Measurements from ENCODE around the gene G2E3.
"Not testable (repeated sequence)": the region's sequence is repeated elsewhere in the genome, so short reads cannot be mapped to it uniquely, and the experiment has no call there.

G2E3 gene

GRCh38 chr14:30558675-30559555 lies at the start of gene G2E3:
TSS of gene G2E3 (plus strand) at chr14:30559158. CDS start at chr14:30581080, 21,922 bp downstream.
- peak; percentile 83 for DNase-seq

DNA sequence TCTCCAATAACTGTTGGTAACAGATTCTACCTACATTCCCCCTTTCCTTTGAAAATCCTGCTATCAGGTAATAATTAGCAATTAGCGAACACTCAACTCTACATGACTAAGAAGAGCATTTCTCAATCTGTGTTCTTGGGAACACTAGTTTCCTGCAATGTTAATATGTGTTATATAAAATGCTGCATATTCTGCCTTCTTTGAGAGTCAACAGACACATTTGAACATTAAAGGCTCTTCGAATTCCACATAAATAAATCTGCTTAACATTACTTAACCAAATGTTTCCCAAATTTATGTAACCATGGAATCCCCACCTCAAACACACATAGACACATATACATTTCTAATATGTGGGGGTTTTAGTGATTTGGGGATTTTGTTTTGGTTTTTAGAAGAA lies 41.2 kb upstream of the G2E3 start:
- no peak for DNase-seq

- DNase-seq = no peak
Observed at GRCh38 chr14:30518867-30519560, 39.9 kb upstream of the G2E3 start.

DNA sequence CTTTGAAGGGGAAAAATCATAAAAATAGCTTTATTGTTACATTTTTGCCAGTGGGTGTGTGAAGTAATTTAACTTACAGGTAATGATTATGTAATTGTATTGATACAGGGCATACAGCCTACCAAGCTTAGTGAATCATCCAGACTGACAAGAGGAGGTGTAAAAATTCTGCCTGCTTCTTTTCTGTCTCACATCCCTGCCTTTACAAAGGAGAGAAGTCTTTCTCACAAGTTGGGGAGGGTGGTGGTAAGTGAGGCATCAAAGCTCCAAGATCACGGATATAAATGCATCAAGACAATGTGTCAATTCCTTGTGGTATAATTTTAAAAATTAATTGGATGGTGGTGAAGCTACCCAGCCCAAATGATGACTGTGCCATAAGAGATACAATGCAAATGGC lies 39.0 kb upstream of the G2E3 start:
- DNase-seq = no peak

DNA sequence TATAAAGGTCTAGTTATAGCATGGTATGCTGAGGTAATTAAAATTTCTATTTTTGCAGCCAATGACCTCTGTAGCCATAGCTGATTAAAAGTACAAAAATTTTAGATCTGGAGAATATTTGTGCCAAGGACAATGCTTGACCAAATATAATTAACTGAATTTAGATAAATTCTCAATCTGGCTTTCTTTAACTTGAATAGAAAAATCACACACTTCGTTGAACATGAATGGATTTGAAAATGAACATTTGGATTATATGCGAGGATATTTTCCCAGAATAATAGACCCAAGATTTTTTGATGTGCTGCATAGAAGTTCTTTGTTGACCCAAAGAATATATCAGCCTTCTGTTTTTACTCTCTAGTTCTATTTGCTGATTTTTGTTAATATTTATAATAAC lies 38.4 kb upstream of the G2E3 start:
- DNase-seq = no peak

DNA sequence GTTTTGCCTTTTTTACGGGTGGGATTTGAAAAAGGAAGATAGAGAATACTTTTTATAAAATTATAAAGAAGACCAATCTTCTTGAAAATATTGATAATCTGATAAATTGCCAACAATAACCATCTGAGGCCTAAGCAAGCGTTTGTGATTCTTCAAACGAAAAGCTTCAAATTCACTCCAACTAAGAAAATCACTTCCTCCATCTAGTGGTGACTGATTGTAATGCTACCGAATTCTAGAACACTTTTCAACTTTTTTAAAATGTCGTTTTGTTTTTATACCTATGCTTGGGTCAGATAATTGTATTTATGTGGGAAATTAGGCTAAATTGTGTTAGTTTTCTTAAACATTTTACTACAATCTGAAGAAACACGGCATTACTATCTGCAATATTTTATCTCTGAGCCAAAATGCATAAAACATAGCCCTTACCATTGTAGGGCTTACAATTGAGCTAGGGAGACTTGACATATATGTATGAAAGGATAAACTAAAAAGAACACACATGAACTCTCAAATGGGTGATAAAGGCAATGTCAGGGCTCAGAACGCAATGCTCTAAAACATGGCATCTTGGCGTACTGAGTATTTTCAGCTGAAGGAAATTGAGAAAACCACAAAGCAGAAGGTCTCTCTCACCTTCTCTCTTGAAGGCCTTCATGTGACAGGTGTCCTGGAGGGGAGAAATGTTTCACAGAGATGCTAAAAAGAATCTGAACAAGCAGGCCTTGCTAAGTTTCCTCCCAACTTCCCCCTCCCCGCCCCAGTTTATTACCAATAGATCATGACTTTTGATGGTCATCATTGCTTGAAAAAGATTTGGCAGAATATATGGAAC lies 36.8 kb upstream of the G2E3 start:
- peak; percentile 9 for DNase-seq

DNA sequence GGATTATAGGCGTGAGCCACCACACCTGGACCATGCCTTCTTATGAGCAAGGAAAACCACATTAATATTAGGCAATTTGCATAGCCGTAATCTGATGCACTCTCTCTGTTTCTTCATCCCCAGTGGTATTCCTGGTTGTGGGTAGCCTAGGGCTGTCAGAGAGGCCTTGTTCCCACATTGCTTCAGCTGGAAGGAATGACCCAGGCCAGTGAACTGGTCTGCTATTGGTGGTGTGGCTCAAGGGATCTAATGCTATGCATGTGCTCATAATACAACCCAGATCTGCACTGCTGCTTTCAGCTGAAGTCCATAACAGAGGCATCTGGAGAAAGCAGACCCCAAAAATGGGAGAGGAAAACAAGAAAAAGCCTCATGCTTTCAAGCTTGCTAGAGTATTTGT lies 33.1 kb upstream of the G2E3 start:
- DNase-seq = no peak

DNA sequence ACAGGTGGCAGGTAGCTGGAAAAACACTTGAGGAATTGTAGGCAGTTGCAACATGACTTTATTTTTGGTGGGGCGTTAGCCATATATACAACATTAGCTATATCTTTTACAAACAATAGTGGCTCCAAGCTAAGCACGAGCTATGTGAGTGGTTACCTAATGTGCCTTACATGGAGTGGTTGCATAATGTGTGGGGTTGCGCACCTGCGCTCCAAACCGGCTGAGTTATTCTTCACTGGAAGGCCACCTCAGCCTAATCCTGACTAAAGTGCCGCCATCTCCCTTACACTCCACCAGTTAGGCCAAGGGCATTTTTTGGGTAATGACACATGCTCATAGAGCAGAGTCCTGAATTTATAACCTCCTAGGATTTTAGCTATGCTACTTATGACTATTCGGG lies 31.8 kb upstream of the G2E3 start:
- DNase-seq = no peak

- DNase-seq = no peak
Observed at GRCh38 chr14:30528119-30528518, 30.8 kb upstream of the G2E3 start.

GRCh38 chr14:30528778-30529642 lies 29.9 kb upstream of the G2E3 start:
- DNase-seq = no peak

DNA sequence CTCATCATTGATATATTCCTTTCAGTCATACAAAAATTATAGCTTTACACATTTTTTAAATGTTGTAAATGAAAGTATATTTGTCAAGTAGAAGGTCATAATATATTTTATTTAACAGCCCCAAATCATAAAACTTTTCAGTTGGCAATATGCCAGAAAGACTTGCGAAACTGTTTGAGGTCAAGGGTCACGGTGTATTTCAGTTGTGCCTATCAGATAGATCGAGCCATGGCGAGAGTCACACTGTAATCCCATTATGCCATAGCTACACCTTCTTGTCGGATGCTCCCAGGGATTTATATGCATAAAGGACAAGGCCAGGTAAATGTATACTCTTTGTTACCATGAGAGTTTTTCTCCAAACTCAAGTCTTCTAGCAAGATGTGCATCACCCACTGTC lies 26.7 kb upstream of the G2E3 start:
- no peak for DNase-seq

GRCh38 chr14:30533126-30533525 lies 25.8 kb upstream of the G2E3 start:
- no peak for DNase-seq

GRCh38 chr14:30541318-30541717 lies 17.6 kb upstream of the G2E3 start:
- DNase-seq = no peak

DNA sequence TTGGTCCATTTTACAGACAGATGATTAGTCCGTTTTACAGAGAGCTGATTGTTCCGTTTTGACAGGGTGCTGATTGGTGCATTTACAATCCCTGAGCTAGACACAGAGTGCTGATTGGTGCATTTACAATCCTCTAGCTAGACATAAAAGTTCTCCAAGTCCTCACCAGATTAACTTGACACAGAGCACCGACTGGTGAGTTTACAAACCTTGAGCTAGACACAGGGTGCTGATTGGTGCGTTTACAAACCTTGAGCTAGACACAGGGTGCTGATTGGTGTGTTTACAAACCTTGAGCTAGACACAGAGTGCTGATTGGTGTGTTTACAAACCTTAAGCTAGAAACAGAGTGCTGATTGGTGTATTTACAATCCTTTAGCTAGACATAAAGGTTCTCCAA lies 12.2 kb upstream of the G2E3 start:
- not testable (repeated sequence) for DNase-seq

DNA sequence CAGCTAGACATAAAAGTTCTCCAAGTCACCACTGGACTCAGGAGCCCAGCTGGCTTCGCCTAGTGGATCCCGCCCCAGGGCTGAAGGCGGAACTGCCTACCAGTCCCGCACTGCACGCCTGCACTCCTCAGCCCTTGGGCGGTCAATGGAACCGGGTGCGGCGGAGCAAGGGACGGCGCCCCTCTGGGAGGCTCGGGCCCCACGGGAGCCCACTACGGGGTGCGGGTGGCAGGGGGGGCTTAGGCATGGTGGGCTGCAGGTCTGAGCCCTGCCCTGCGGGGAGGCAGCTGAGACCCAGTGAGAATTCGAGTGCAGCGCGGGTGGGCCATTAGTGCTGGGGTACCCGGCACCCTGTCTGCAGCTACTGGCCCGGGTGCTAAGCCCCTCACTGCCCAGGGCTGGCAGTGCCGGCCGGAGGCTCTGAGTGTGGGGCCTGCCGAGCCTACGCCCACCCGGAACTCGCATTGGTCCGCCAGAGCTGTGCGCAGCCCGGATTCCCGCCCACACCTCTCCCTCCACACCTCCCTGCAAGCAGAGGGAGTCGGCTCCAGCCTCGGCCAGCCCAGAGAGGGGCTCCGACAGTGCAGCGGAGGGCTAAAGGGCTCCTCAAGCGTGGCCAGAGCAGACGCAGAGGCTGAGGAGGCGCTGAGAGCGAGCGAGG lies 11.4 kb upstream of the G2E3 start:
- DNase-seq = no peak

- no peak for DNase-seq
Observed at GRCh38 chr14:30550335-30550734, 8.6 kb upstream of the G2E3 start.

DNA sequence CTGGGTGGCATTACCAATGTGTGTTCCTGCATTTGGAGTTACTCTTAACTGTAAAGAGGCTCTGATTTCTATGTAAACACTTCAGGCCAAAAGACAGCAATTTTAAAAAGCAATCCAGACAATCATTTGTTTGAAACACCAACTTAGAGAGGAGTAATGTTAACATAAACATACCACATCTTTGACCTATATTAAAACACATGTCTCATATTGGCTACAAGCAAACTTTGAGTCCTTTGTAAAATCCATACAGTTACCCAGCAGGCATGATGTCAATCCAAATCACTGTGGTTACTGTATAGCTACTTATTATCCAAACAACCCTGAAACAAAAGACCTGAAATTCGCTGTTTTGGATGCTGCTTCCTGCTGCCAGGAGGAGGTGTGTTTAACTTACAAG lies 7.5 kb upstream of the G2E3 start:
- no peak for DNase-seq

DNA sequence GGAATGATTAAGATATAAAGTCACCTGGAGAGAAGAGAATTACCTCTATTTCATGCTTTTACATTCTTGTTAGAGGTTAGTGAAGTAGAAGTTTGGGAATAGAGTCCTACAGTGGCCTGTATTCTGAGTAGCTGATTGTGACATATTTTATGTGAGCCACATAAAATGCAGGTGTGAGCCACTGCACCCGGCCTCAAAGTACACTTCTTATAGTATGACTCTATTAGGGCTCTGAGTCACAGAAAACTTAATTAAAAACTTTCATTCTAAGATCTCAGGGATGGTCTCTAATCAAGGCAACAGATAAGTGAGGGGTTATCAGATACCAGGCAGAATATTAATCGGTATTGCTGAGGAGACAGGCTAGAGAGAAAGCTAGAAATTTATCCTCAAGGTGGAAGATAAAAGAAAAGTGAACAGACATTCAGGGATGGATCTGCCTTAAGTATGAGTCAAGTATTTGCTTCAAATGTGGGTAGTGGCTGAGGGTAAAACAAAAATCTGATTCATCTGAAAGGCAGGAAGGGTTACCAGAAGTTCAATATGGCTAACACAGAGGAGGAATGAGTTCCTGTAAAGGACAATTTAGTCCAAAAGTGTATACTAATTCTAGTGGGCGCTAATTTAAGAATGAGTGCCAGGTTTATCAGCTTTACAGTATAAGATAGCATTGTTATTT lies 5.5 kb upstream of the G2E3 start:
- DNase-seq = no peak

DNA sequence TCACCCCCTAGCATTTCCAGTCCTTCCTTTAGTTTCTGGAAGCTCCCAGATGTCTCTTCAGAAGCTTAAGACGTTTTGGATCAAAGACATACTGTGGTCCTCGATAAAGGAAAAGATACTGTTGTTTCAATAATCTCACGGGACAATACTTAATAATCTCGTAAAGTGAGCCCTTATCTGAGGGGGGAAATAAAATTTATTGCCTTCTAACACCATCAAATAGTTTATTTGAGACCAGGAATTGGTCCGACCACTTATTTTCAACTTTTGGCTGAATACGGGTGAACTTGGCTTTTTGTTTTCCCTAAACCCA lies 640 bp upstream of the G2E3 start:
- DNase-seq = no peak

GRCh38 chr14:30559638-30560091 lies 707 bp downstream of the G2E3 start:
- DNase-seq = peak; percentile 39

DNA sequence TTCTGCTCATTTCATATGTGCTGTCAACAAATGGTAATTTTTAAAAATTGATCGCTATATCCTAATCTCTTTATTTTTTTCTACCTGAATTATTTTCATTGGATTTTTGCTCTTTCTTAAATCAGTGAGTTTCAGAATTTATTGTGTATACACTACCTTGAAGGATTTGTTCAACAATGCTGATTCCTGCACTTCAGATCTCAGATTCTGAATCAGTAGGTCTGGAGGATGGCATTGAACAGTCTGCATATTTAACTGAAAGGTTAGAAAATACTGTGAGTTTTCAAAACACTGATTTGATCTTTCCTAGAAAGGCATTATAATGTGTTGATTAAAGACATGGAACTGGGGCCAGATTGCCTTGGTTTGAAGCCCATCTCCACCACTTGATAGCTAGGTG lies 1.6 kb downstream of the G2E3 start:
- no peak for DNase-seq
